Bronchial epithelial cell (primary cell): ENCODE measurements around the gene SPATA13. TPM values are rescaled to one million over a fixed set of nuclear protein-coding genes. Genes with fewer than 3 reads are reported as not detected.
A peak's percentile ranks its signal among the peaks of the same experiment; 100 is the strongest.

Experiments used
- DNase-seq: peaks from one replicate; pipeline ENCODE4 v3.0.0-alpha.2; 2010; ENCODE audit warnings: low read depth
- FAIRE-seq: peaks from 2 replicates; lab custom pipeline; 2011; peaks lifted over from hg19 to GRCh38; lab: Jason Lieb, UNC
- H3K27me3 ChIP-seq: 2 replicates; pipeline ENCODE4 v1.5.1; 2011; ENCODE audit warnings: low read length; ENCODE audit not compliant: control insufficient read depth, insufficient read depth
- H3K36me3 ChIP-seq: 2 replicates; pipeline ENCODE4 v1.5.1; 2011; ENCODE audit warnings: low read length; ENCODE audit not compliant: control insufficient read depth, insufficient read depth
- H3K4me3 ChIP-seq: 2 replicates; pipeline ENCODE4 v1.5.1; 2011; ENCODE audit warnings: mild to moderate bottlenecking, low read depth, low read length, control low read depth
- CTCF ChIP-seq: IDR thresholded peaks from 2 replicates; pipeline ENCODE4 v1.5.1; 2011; ENCODE audit warnings: mild to moderate bottlenecking, moderate library complexity, low read length, control low read depth, inconsistent platforms; ENCODE audit not compliant: insufficient read depth, severe bottlenecking
- total RNA-seq: library from RNA; depleted of rRNA; stranded (reverse); fragments of >200 nt; gene quantifications from 2 replicates; pipeline ENCODE4 v1.2.1, GENCODE V29; 2014

Gene SPATA13
- total RNA-seq, 1 donor from 2014 or later = 2.1 TPM

- Histone ChIP-seq H3K36me3 (no peaks in the 10 kb centered on the region), H3K4me3 (no peak overlapping the region), H3K27me3 (no peaks in the 10 kb centered on the region)
- FAIRE-seq (no peak), DNase-seq (no peak)
- TF ChIP-seq CTCF = no peak
Measured at GRCh38 chr13:24217601-24218281, 57.2 kb downstream of the SPATA13 start.

- FAIRE-seq (no peak), DNase-seq (no peak)
- no peak for TF ChIP-seq CTCF
- Histone ChIP-seq H3K4me3 (no peak overlapping the region), H3K27me3 (no peaks in the 10 kb centered on the region), H3K36me3 (no peaks in the 10 kb centered on the region)
Measured at GRCh38 chr13:24218338-24218737, 57.8 kb downstream of the SPATA13 start.

- H3K4me3 ChIP-seq = no peak overlapping the region
- FAIRE-seq (no peak), DNase-seq (no peak)
- no peak for TF ChIP-seq CTCF
- no peaks in the 10 kb centered on the region for H3K27me3 ChIP-seq
- H3K36me3 ChIP-seq = no peaks in the 10 kb centered on the region
Measured at GRCh38 chr13:24218977-24219376, 58.5 kb downstream of the SPATA13 start.

- DNase-seq (peak; percentile 78), FAIRE-seq (peak; percentile 64)
- no peaks in the 10 kb centered on the region for H3K36me3 ChIP-seq
- no peaks in the 10 kb centered on the region for H3K27me3 ChIP-seq
- peak; percentile 63 for TF ChIP-seq CTCF
- no peak overlapping the region for H3K4me3 ChIP-seq
Measured at GRCh38 chr13:24220086-24220703, 59.7 kb downstream of the SPATA13 start.

- FAIRE-seq (no peak), DNase-seq (peak; percentile 45)
- no peak for TF ChIP-seq CTCF
Measured at GRCh38 chr13:24221007-24221406, 60.5 kb downstream of the SPATA13 start.

More at GRCh38 chr13:24221007-24221406, 60.5 kb downstream of the SPATA13 start:
- H3K36me3 ChIP-seq = no peaks in the 10 kb centered on the region
- no peaks in the 10 kb centered on the region for H3K27me3 ChIP-seq
- no peak overlapping the region for H3K4me3 ChIP-seq
